H9 (cell line): Measurements from ENCODE around the gene CCDC57. TPM values are rescaled to one million over a fixed set of nuclear protein-coding genes. Genes with fewer than 3 reads are reported as not detected.

Experiments
- DNase-seq: peaks from one replicate; pipeline ENCODE4 v3.0.0-alpha.2; 2017
- H2AFZ ChIP-seq: one replicate; pipeline ENCODE4 v1.6.1; 2013; ENCODE audit warnings: mild to moderate bottlenecking, low read length, control low read depth, moderate library complexity
- H2AK5ac ChIP-seq: 2 replicates; pipeline ENCODE4 v1.6.1; 2013; ENCODE audit warnings: low read length, control low read depth, mixed read lengths; ENCODE audit not compliant: insufficient read length
- H2BK120ac ChIP-seq: one replicate; pipeline ENCODE4 v1.6.1; 2013; ENCODE audit warnings: low read depth, mild to moderate bottlenecking, low read length, control low read depth, inconsistent platforms; ENCODE audit not compliant: poor library complexity, severe bottlenecking
- H2BK12ac ChIP-seq: 2 replicates; pipeline ENCODE4 v1.6.1; 2013; ENCODE audit warnings: low read length, control low read depth, mixed read lengths, low read depth; ENCODE audit not compliant: insufficient read length
- H2BK15ac ChIP-seq: 2 replicates; pipeline ENCODE4 v1.6.1; 2013; ENCODE audit warnings: low read depth, low read length, control low read depth
- H2BK20ac ChIP-seq: one replicate; pipeline ENCODE4 v1.6.1; 2013; ENCODE audit warnings: low read depth, mild to moderate bottlenecking, low read length, control low read depth, inconsistent platforms; ENCODE audit not compliant: poor library complexity, severe bottlenecking
- H2BK5ac ChIP-seq: 2 replicates; pipeline ENCODE4 v1.6.1; 2013; ENCODE audit warnings: low read length, control low read depth, mixed read lengths; ENCODE audit not compliant: insufficient read length
- H3K14ac ChIP-seq: 2 replicates; pipeline ENCODE4 v1.6.1; 2013; ENCODE audit warnings: low read length, control low read depth; ENCODE audit not compliant: insufficient read depth
- H3K18ac ChIP-seq: 2 replicates; pipeline ENCODE4 v1.6.1; 2013; ENCODE audit warnings: low read depth, mild to moderate bottlenecking, mixed read lengths, low read length, control low read depth; ENCODE audit not compliant: insufficient read length
- H3K23ac ChIP-seq: 2 replicates; pipeline ENCODE4 v1.6.1; 2013; ENCODE audit warnings: low read length, control low read depth, mixed read lengths, low read depth; ENCODE audit not compliant: insufficient read length
- H3K23me2 ChIP-seq: 2 replicates; pipeline ENCODE4 v1.6.1; 2013; ENCODE audit warnings: low read depth, mild to moderate bottlenecking, mixed read lengths, low read length, control low read depth; ENCODE audit not compliant: insufficient read length, poor library complexity, severe bottlenecking
- H3K27ac ChIP-seq: 2 replicates; pipeline ENCODE4 v1.5.1; 2013; ENCODE audit warnings: low read length, control low read depth, mixed read lengths, low read depth; ENCODE audit not compliant: insufficient read length
- H3K27me3 ChIP-seq: 2 replicates; pipeline ENCODE4 v1.6.1; 2013; ENCODE audit warnings: low read length, control low read depth, inconsistent platforms; ENCODE audit not compliant: insufficient read depth
- H3K4ac ChIP-seq: 2 replicates; pipeline ENCODE4 v1.6.1; 2013; ENCODE audit warnings: low read depth, mild to moderate bottlenecking, control low read depth, inconsistent platforms, low read length, moderate library complexity
- H3K4me1 ChIP-seq: 2 replicates; pipeline ENCODE4 v1.6.1; 2013; ENCODE audit warnings: low read length, control low read depth, inconsistent platforms; ENCODE audit not compliant: insufficient read depth
- H3K4me2 ChIP-seq: 2 replicates; pipeline ENCODE4 v1.6.1; 2013; ENCODE audit warnings: low read length, control low read depth, mixed read lengths; ENCODE audit not compliant: insufficient read length, insufficient read depth
- H3K56ac ChIP-seq: 2 replicates; pipeline ENCODE4 v1.6.1; 2013; ENCODE audit warnings: low read depth, mild to moderate bottlenecking, mixed read lengths, low read length, control low read depth; ENCODE audit not compliant: insufficient read length
- H3K79me1 ChIP-seq: 2 replicates; pipeline ENCODE4 v1.6.1; 2013; ENCODE audit warnings: low read depth, mild to moderate bottlenecking, moderate library complexity, low read length, control low read depth, inconsistent platforms; ENCODE audit not compliant: insufficient read depth, poor library complexity, severe bottlenecking
- H3K79me2 ChIP-seq: 2 replicates; pipeline ENCODE4 v1.6.1; 2013; ENCODE audit warnings: low read length, control low read depth, inconsistent platforms; ENCODE audit not compliant: insufficient read depth
- H3K9ac ChIP-seq: 2 replicates; pipeline ENCODE4 v1.6.1; 2013; ENCODE audit warnings: low read length, control low read depth, mixed read lengths; ENCODE audit not compliant: insufficient read length; ENCODE audit errors: extremely low read depth
- H3K9me3 ChIP-seq: one replicate; pipeline ENCODE4 v1.6.1; 2013; ENCODE audit warnings: low read depth, low read length, inconsistent platforms; ENCODE audit not compliant: control insufficient read depth
- H3T11ph ChIP-seq: one replicate; pipeline ENCODE4 v1.6.1; 2013; ENCODE audit warnings: mild to moderate bottlenecking, low read length, control low read depth, inconsistent platforms
- H4K20me1 ChIP-seq: one replicate; pipeline ENCODE4 v1.6.1; 2013; ENCODE audit not compliant: control insufficient read depth, insufficient read length, insufficient read depth
- H4K5ac ChIP-seq: 2 replicates; pipeline ENCODE4 v1.6.1; 2013; ENCODE audit warnings: low read depth, mild to moderate bottlenecking, mixed read lengths, low read length, control low read depth; ENCODE audit not compliant: insufficient read length
- H4K8ac ChIP-seq: replicated peaks from 2 replicates; pipeline ENCODE4 v1.6.1; 2013; ENCODE audit warnings: low read length, control low read depth, mixed read lengths, low read depth; ENCODE audit not compliant: insufficient read length
- H4K91ac ChIP-seq: 2 replicates; pipeline ENCODE4 v1.6.1; 2013; ENCODE audit warnings: low read depth, mild to moderate bottlenecking, moderate library complexity, mixed read lengths, low read length, control low read depth; ENCODE audit not compliant: insufficient read length
- H3K27ac Mint-ChIP-seq, 3 experiments: 2 replicates in 2 of 3; 3 replicates in 1 of 3; pipeline ENCODE4 v1.8.0; 2020 to 2021; ENCODE audit warnings: mixed read lengths in 3 of 3, mild to moderate bottlenecking in 1 of 3, moderate library complexity in 1 of 3
- H3K27me3 Mint-ChIP-seq: 2 replicates; pipeline ENCODE4 v1.8.0; 2021; ENCODE audit warnings: low read depth, mild to moderate bottlenecking, moderate library complexity, mixed read lengths
- H3K36me3 Mint-ChIP-seq, 3 experiments: 2 replicates in 2 of 3; 3 replicates in 1 of 3; pipeline ENCODE4 v1.8.0; 2020 to 2021; ENCODE audit warnings: low read depth in 3 of 3, mixed read lengths in 3 of 3; ENCODE audit not compliant: insufficient read depth in 1 of 3
- H3K4me1 Mint-ChIP-seq, 2 experiments: 2 replicates each; pipeline ENCODE4 v1.8.0; 2020; ENCODE audit warnings: mixed read lengths in 2 of 2
- H3K4me3 Mint-ChIP-seq, 2 experiments: 2 replicates in 1 of 2; 3 replicates in 1 of 2; pipeline ENCODE4 v1.8.0; 2020 to 2021; ENCODE audit warnings: mild to moderate bottlenecking in 2 of 2, mixed read lengths in 2 of 2, moderate library complexity in 1 of 2
- H3K9me3 Mint-ChIP-seq, 2 experiments: 2 replicates in 1 of 2; 3 replicates in 1 of 2; pipeline ENCODE4 v1.8.0; 2020; ENCODE audit warnings: mild to moderate bottlenecking in 2 of 2, mixed read lengths in 2 of 2, moderate library complexity in 1 of 2
- WGBS: extraction: QIAGEN DNeasy Blood & Tissue Kit; methylation state at CpG from one replicate; pipeline ENCODE4 v1.1.7; 2013; ENCODE audit warnings: missing lambda C conversion rate, low lambda C conversion rate, mixed read lengths; ENCODE audit not compliant: insufficient read length; ENCODE audit errors: extremely low coverage; 5-methylcytosine and 5-hydroxymethylcytosine counted together
- total RNA-seq: library from RNA; stranded (reverse); gene quantifications from 2 replicates; pipeline ENCODE4 v1.2.1, GENCODE V29; 2021
- TF ChIP-seq, protein P1 (sequence below): fragments of 200-600 bp; sonication (generic); conservative IDR thresholded peaks from 3 replicates; pipeline ENCODE4 v1.8.0; 2021; ENCODE audit warnings: antibody characterized with exemption, mild to moderate bottlenecking

The CCDC57 gene
- total RNA-seq, 1 experiment from 2014 or later = 11.0 TPM

DNA sequence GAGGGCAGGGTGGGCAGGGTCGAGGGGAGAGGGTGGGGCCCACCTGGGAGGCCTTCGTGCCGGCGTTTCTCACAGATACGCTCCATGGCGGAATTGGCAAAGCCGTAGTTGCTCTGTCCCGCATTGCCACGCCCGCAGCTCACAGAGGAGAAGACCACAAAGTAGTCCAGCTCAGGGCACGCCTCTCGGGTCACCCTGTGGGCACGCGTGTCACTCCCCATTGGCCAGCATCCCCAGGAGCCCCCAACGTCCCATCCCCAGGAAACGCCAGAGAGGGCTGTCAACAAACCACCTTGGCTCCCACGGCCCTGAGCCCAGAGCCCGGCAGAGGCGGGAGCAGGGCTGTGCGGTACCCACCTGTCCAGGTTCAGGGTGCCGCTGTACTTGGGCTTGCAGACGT, 130.7 kb downstream of the CCDC57 start:
- Histone ChIP-seq H3K18ac (no peak overlapping the region), H3K27ac (no peak overlapping the region), H2BK5ac (no peak overlapping the region), H2BK12ac (no peak overlapping the region), H3K4me2 (no peak overlapping the region), H4K5ac (no peak overlapping the region), H2AFZ (no peak overlapping the region), H2BK120ac (no peak overlapping the region), H2BK15ac (no peak overlapping the region), H2AK5ac (no peak overlapping the region), H3T11ph (no peak overlapping the region), H3K4ac (no peak overlapping the region), H3K79me2 (no peaks in the 10 kb centered on the region), H4K91ac (no peak overlapping the region), H2BK20ac (no peak overlapping the region), H3K9ac (no peak overlapping the region), H3K27me3 (no peaks in the 10 kb centered on the region), H4K8ac (no peak overlapping the region), H3K23ac (no peak overlapping the region), H3K4me1 (no peaks in the 10 kb centered on the region), H4K20me1 (no peaks in the 10 kb centered on the region), H3K23me2 (no peaks in the 10 kb centered on the region), H3K56ac (no peak overlapping the region), H3K79me1 (no peaks in the 10 kb centered on the region), H3K9me3 (no peaks in the 10 kb centered on the region), H3K14ac (no peak overlapping the region)
- TF ChIP-seq, protein P1, sequence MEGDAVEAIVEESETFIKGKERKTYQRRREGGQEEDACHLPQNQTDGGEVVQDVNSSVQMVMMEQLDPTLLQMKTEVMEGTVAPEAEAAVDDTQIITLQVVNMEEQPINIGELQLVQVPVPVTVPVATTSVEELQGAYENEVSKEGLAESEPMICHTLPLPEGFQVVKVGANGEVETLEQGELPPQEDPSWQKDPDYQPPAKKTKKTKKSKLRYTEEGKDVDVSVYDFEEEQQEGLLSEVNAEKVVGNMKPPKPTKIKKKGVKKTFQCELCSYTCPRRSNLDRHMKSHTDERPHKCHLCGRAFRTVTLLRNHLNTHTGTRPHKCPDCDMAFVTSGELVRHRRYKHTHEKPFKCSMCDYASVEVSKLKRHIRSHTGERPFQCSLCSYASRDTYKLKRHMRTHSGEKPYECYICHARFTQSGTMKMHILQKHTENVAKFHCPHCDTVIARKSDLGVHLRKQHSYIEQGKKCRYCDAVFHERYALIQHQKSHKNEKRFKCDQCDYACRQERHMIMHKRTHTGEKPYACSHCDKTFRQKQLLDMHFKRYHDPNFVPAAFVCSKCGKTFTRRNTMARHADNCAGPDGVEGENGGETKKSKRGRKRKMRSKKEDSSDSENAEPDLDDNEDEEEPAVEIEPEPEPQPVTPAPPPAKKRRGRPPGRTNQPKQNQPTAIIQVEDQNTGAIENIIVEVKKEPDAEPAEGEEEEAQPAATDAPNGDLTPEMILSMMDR = no peak
- no peak for DNase-seq
- H3K36me3 Mint-ChIP-seq = peaks cover 24 to 68% (median 58%) of the 10 kb centered on the region in 3 experiments; a peak in 6 of 7 replicates
- WGBS = no CpG with 5 or more reads among the region's 22 CpGs
- H3K9me3 Mint-ChIP-seq = no peaks in the 10 kb centered on the region
- H3K27ac Mint-ChIP-seq = no peak overlapping the region
- no peak overlapping the region for H3K4me3 Mint-ChIP-seq
- H3K27me3 Mint-ChIP-seq = no peaks in the 10 kb centered on the region
- no peaks in the 10 kb centered on the region; a peak in 2 of 4 replicates for H3K4me1 Mint-ChIP-seq
